ENCODE results near the gene ACY1. TPM values are rescaled to one million over a fixed set of nuclear protein-coding genes. Genes with fewer than 3 reads are reported as not detected.

The ACY1 gene
- total RNA-seq = 21.2 and 28.9 TPM in 2 replicates

DNA sequence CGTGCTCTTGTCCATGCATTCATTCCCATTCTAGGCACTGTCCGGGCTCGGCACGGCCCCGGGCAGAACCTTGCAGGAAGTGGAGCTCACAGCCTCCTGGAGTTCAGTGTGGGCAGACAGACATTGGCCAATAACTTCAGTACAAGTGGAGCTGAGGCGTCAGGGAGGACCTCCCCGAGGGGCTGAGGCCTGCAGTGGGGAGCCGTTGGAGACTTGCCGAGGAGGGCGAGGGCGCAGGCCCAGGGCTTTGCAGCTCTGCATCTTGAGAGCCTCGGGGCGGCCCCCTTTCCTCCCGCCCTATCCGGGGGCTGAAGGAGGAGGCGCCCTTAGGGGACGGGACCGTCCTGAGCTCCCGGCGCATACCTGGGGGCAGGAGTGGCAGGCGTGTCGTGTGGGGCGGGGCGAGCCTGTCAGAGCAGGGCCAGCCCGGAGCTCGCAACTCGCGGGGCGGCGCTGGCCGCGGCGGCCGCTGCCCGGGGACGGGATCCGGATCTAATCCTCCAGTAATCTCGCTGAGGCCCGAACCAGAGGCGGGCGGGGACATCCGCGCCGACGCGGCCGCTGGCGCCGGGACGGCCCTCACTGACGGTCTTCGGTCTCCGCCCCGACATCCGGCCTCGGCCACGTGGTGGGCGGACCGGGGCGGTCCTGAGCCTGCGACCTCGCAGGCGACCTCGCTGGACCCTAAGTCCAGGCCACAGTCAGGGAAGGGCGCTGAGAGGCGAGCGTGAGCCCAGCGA is at the start of gene ACY1:
Gene ACY1, plus strand, starts transcription at position 698 of the 740 bp plus-strand sequence. CDS start 530 bp downstream, outside the sequence.

DNA sequence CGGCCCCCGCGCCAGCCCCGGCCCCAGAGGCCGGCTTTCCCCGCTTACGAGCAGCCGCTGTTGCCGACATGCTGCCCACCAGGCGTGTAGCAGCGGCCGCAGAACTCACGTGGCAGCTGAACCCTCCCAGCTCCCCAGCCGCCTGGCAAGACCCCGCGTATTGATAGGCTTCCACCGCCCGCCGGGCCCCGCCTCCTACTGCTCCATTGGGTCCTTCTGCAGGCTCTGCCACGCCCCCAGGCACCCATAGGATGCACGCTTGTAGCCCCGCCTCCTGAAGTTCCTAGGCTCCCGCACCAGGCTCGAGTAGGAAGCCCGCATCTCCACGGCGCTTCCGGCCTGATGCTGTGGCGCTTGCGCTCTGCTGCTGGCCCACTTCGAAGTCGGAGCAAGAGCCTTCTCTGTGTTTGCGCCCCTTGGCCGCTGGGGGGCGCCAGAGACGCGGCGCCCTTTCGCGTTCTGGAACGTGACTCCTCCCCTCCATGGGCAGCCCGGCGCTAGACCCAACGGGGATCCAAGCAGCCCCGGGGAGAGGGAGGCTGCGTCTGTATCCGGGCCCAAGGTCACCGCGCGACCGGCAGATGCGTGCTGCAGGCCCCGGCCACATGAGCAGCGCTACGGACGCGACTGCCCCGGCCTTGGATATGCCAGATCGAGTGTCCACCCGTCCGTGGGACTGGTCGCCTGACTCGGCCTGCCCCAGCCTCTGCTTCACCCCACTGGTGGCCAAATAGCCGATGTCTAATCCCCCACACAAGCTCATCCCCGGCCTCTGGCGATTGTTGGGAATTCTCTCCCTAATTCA is 41.3 kb upstream of the ACY1 start, which contains the start of the genes PARP3 and RRP9:
Gene PARP3, plus strand, starts transcription at position 566 of the 805 bp plus-strand sequence. CDS start 993 bp downstream, outside the sequence.
Gene RRP9, minus strand, starts transcription at position 107 of the 805 bp plus-strand sequence. Its CDS starts 37 bp downstream, at position 70.

DNA sequence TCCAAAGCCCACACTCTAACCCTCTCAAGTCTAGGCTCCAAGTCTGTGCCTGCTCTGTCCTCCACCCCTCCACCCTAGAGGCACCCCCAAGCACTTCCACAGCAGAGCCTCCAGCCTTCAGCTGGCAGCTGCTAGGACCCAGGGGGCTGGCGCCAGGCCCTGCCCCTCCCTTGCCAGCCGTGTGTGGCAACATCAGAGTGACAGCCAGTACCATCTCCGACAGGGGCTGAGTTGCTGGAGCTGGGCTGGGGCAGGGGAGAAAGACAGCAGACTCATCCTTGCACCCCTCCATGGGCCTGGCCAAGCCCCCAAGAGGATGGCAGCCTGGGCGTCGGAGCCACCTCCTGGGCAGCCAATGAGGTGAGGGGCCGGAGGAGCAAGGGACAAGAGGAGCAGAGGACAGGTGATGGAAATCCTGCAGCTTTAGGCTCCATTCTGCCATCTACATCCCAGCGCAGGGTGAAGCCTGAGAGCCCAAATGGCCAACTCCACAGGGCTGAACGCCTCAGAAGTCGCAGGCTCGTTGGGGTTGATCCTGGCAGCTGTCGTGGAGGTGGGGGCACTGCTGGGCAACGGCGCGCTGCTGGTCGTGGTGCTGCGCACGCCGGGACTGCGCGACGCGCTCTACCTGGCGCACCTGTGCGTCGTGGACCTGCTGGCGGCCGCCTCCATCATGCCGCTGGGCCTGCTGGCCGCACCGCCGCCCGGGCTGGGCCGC is 28.0 kb upstream of the ACY1 start, which contains the start of gene GPR62:
Gene GPR62, plus strand, starts transcription at position 207 of the 718 bp plus-strand sequence. Its CDS starts 272 bp downstream, at position 479.

DNA sequence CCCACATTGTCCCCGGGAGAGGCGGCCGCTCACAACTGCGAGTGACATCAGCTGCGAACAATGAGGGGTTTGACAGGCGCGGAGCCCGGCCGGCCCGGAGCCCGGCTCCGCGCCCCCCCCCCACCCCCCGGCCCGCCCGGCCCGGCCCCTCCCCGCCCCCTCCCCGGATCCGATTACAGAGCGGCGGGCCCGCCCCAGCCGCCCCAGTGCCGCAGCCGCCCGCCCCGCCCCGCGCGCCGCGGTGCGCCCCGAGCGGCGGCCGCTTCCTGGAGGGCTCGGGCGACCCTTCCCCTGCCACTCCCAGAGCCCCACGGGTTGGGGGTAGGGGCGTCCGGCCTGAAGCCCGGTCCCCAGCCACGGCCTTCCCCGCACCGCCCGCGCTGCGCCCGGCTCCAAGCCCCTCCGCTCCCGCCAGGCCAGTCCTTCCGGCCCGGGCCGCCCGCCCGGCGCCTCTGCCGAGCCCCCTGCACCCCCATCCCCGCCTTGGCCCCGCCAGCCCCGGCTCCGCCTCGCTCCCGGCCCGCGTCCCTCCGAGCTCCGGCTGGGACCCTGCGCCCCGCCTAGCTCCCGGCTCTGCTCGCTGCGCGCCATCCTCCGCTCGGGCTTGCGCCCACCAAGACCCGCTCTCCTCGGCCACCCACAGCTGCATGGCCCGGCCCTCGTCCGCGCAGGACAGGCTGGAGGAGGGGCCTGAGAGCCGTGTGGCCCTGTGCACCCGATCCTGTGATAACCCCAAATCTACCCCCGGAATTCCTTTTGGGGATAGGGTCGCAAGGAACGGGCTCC is 15.8 kb upstream of the ACY1 start, which contains the start of gene PCBP4:
Gene PCBP4, minus strand, starts transcription at position 71 of the 786 bp plus-strand sequence. CDS start 6,214 bp downstream, outside the sequence.

DNA sequence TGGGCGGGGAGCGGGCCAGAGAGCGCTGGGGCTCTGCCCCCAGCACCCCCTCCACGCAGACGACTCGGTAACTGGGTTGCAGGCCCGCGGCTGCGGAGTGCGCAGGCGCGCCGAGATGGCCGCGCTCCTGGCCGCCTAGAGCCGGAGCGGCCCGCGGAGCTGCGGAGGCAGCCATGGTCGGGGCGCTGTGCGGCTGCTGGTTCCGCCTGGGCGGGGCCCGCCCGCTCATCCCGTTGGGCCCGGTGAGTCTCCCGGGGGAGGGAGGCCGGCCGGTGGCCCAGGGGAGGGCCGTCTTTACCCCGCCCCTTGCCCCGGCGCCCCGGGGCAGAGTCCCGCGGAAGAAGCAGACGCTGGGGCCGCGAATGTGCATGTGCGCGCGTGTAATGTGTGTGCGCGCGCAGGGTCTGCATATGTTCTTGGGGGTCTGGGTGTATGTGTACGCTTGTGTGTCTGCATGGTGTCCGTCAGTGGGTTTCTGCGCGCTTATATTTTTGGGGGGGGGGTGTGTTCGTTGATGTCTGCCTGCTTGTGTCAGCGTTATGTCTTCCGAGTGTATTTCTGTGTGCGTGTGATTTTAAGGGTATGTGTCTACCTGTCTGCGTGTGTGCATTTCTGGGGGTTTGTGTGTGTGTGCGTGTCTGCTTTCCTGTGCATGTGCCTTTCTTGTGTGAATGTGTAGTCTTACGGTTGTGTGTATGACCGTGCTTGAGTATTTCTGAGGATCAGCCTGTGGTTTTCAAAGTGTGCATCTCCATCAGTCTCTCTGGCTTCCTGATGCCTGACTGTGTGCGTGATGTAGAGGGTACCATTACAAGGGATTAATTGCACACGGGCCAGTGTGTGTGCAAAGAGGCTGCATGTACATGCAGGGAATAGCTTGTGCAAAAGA is 8.1 kb upstream of the ACY1 start, which contains the start of gene ABHD14A:
Gene ABHD14A, plus strand, starts transcription at position 102 of the 889 bp plus-strand sequence. Its CDS starts 72 bp downstream, at position 174.

DNA sequence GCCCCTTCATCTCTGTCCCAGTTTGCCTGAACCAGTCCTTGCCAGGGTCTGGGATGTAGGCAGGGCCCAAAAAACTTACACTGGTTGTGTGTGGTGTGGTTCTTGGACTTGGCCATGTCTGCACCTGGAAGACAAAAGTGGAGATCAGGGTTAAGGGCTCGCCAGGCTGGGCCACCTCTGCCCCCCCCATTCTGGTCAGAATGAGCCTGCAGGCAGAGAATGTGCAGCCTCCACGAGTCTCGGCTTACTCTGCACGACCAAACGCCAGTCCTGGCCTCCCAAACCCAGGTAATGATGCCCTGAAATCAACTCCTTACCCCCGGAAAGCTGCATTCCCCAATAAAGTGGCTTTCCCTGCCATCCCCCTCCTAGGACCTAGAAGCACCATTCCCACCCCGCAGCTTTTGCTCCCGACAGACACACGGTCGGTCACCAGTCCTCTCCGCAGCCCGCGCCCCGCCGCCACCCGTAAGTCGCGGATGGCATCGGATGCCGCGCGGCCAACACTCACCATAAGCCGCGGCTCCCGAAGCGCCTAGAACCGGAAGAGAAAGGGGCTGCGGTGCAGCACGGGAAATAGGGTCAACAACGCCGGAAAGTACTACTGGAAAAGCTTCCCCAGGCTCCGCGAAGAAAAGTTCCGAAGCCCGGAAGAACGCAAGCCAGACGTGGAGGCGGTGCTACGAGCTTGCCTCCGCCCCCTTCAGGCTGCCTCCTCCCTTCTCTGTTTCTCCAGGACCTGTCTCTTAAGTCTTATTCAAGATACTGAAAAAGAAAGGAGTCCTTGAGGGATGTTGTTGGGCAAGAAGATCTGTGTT is 12.2 kb downstream of the ACY1 start, which contains the start of gene RPL29:
Gene RPL29, minus strand, starts transcription at position 550 of the 818 bp plus-strand sequence. Its CDS starts 434 bp downstream, at position 116.

Small RNA genes lying within 50 kb of the gene (small RNA-seq; reads per million reads assigned to genes)
- gene AC115284.1 = not detected

Other genes starting within 250 kb of the ACY1 start
- not detected in 2 replicates for gene IQCF6, start 204.3 kb upstream of the ACY1 start, total RNA-seq
- gene IQCF2, start 121.9 kb upstream of the ACY1 start, total RNA-seq = not detected in 2 replicates
- not detected in 2 replicates for gene IQCF5, start 107.9 kb upstream of the ACY1 start, total RNA-seq
- gene IQCF1, start 80.2 kb upstream of the ACY1 start, total RNA-seq = not detected in 2 replicates
- 14.7 and 14.9 TPM in 2 replicates for gene RRP9, start 41.6 kb upstream of the ACY1 start, total RNA-seq
- 45.6 and 51.9 TPM in 2 replicates for gene PARP3, start 41.2 kb upstream of the ACY1 start, total RNA-seq
- 0.11 and 0.13 TPM in 2 replicates for gene GPR62, start 28.2 kb upstream of the ACY1 start, total RNA-seq
- gene PCBP4, start 16.1 kb upstream of the ACY1 start, total RNA-seq = 19.5 and 20.0 TPM in 2 replicates
- 28.0 and 39.1 TPM in 2 replicates for gene ABHD14B, start 9.5 kb upstream of the ACY1 start, total RNA-seq
- 12.1 and 16.9 TPM in 2 replicates for gene ABHD14A, start 8.5 kb upstream of the ACY1 start, total RNA-seq
- gene RPL29, start 12.4 kb downstream of the ACY1 start, total RNA-seq = 966 and 1,076 TPM in 2 replicates
- 7.8 and 11.4 TPM in 2 replicates for gene DUSP7, start 73.0 kb downstream of the ACY1 start, total RNA-seq
- gene POC1A, start 170.9 kb downstream of the ACY1 start, total RNA-seq = 4.4 and 5.7 TPM in 2 replicates
- gene ALAS1, start 214.6 kb downstream of the ACY1 start, total RNA-seq = 30.6 and 31.9 TPM in 2 replicates
- 0.13 TPM in 1 of 2 replicates, not detected in the other for gene TLR9, start 242.1 kb downstream of the ACY1 start, total RNA-seq